GM10847 (cell line): ENCODE data around the gene OR7G2.

Source experiments
- POLR2A ChIP-seq: IDR thresholded peaks from 2 replicates; pipeline ENCODE4 v1.6.1; 2011; ENCODE audit not compliant: insufficient read length; ENCODE audit errors: extremely low read depth

The OR7G2 gene

GRCh38 chr19:9086761-9087160 lies 20.5 kb downstream of the OR7G2 start, which contains the start of gene OR1M1:
Gene OR1M1, plus strand, starts transcription at chr19:9087061. Its CDS starts 6,184 bp downstream, at chr19:9093245.
- TF ChIP-seq POLR2A = no peak

- no peak for TF ChIP-seq POLR2A
These were observed 28.6 kb downstream of the OR7G2 start for GRCh38 chr19:9078651-9079050.

GRCh38 chr19:9076901-9077300 lies 30.4 kb downstream of the OR7G2 start:
- TF ChIP-seq POLR2A = no peak

GRCh38 chr19:9075064-9075949 lies 32.0 kb downstream of the OR7G2 start:
- no peak for TF ChIP-seq POLR2A

GRCh38 chr19:9073806-9074205 lies 33.5 kb downstream of the OR7G2 start:
- TF ChIP-seq POLR2A = no peak

GRCh38 chr19:9070066-9070465 lies 37.2 kb downstream of the OR7G2 start:
- TF ChIP-seq POLR2A = no peak

GRCh38 chr19:9065457-9066014 lies 41.7 kb downstream of the OR7G2 start:
- TF ChIP-seq POLR2A = no peak

GRCh38 chr19:9061879-9062278 lies 45.4 kb downstream of the OR7G2 start:
- no peak for TF ChIP-seq POLR2A

- TF ChIP-seq POLR2A = no peak
These were observed 46.5 kb downstream of the OR7G2 start for GRCh38 chr19:9060564-9061340.

GRCh38 chr19:9058905-9059667 lies 48.2 kb downstream of the OR7G2 start:
- TF ChIP-seq POLR2A = no peak

GRCh38 chr19:9057505-9058258 lies 49.6 kb downstream of the OR7G2 start:
- no peak for TF ChIP-seq POLR2A

- TF ChIP-seq POLR2A = no peak
These were observed 52.5 kb downstream of the OR7G2 start for GRCh38 chr19:9054765-9055164.

- TF ChIP-seq POLR2A = no peak
These were observed 53.1 kb downstream of the OR7G2 start for GRCh38 chr19:9054207-9054606.

GRCh38 chr19:9052894-9053293 lies 54.4 kb downstream of the OR7G2 start:
- no peak for TF ChIP-seq POLR2A
